NT2/D1 (cell line): ENCODE measurements around the gene VWA8.

Experiments used
- DNase-seq: peaks from one replicate; pipeline ENCODE4 v3.0.0-alpha.2; 2011; ENCODE audit warnings: low read depth, low spot score
- H3K27me3 ChIP-seq: 2 replicates; pipeline ENCODE4 v1.6.0; 2011; ENCODE audit warnings: mild to moderate bottlenecking; ENCODE audit not compliant: insufficient read length, insufficient read depth
- H3K36me3 ChIP-seq: 2 replicates; pipeline ENCODE4 v1.6.1; 2011; ENCODE audit warnings: mild to moderate bottlenecking, low read length, mixed read lengths; ENCODE audit not compliant: insufficient read depth, insufficient read length
- H3K4me1 ChIP-seq: 2 replicates; pipeline ENCODE4 v1.5.1; 2011; ENCODE audit not compliant: insufficient read depth, insufficient read length
- H3K4me3 ChIP-seq: 2 replicates; pipeline ENCODE4 v1.5.1; 2011; ENCODE audit warnings: low read depth; ENCODE audit not compliant: insufficient read length
- H3K9ac ChIP-seq: 2 replicates; pipeline ENCODE4 v1.6.0; 2011; ENCODE audit warnings: low read depth; ENCODE audit not compliant: insufficient read length
- H3K9me3 ChIP-seq: 2 replicates; pipeline ENCODE4 v1.5.1; 2011; ENCODE audit warnings: mild to moderate bottlenecking, low read length; ENCODE audit not compliant: insufficient read depth
- SUZ12 ChIP-seq: IDR thresholded peaks from 2 replicates; pipeline ENCODE4 v1.6.1; 2011; ENCODE audit not compliant: insufficient read length, insufficient read depth; ENCODE audit errors: extremely low read depth
- YY1 ChIP-seq: IDR thresholded peaks from 2 replicates; pipeline ENCODE4 v1.6.1; 2011; ENCODE audit not compliant: insufficient read length, insufficient read depth
- ZNF274 ChIP-seq: IDR thresholded peaks from 2 replicates; pipeline ENCODE4 v1.6.1; 2011; ENCODE audit warnings: mild to moderate bottlenecking, low read depth, low read length

The VWA8 gene

DNA sequence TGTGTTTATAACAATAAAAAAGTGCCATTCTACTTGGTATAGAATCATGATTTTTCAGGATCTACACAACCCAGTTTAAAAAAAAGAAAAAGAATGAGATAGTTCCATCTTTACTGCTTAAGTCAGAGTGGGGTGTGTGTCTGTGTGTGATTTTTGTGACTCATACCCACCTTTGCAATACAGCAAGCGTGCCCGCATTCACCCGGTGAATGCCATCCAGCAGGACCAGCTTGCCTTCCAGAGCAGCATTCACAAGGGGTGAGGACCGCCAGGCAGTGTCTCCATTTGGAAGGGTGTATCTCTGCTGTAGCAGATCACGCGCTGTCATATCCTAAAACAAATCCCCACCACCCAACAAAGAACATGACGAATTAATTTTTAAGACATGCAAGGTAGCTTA, 127.7 kb downstream of the VWA8 start:
- TF ChIP-seq ZNF274: no peak
- no peak for TF ChIP-seq YY1
- no peak for TF ChIP-seq SUZ12
- H3K27me3 ChIP-seq: no peaks in the 10 kb centered on the region
- H3K9me3 ChIP-seq: no peaks in the 10 kb centered on the region
- H3K9ac ChIP-seq: no peak overlapping the region
- peaks cover 3% of the 10 kb centered on the region for H3K36me3 ChIP-seq
- no peak for DNase-seq
- H3K4me1 ChIP-seq: no peaks in the 10 kb centered on the region
- no peak overlapping the region for H3K4me3 ChIP-seq

DNA sequence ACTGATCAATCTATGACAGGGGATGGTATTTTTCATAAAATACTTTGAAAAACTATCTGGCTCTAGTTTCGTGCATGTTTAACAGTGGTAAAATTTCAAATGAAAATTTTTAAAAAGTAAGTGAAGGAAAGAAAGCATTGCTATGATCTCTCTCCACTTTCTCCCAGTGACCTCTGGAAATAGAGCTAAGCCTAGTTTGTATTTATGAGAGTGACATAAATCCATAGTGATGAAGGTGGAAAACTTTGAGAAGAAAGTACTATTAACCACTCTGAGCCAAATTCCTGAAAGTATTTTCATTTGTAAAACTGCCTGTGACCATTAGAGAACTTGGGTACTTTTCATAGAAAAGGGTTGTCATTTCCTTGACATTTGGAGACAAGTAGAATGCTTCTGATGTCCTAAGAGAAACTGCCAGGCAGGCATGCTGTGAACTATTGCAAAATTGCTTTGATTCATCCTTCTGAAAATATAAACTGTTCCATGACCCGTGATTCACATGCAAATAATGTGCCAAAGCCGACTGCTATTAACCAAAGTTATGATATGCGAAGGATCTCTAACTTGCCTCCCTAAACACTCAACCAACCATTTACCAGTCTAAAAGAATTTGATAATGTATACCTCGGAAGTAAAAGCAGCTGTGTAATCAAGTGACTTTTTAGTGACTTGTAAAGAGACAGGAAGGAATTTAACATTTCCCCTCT, 133.2 kb downstream of the VWA8 start:
- Histone ChIP-seq H3K4me3 (no peak overlapping the region), H3K36me3 (no peaks in the 10 kb centered on the region), H3K27me3 (no peaks in the 10 kb centered on the region), H3K9me3 (no peaks in the 10 kb centered on the region), H3K9ac (no peak overlapping the region), H3K4me1 (no peaks in the 10 kb centered on the region)
- DNase-seq: no peak
- no peak for TF ChIP-seq ZNF274
- no peak for TF ChIP-seq YY1
- TF ChIP-seq SUZ12: no peak

DNA sequence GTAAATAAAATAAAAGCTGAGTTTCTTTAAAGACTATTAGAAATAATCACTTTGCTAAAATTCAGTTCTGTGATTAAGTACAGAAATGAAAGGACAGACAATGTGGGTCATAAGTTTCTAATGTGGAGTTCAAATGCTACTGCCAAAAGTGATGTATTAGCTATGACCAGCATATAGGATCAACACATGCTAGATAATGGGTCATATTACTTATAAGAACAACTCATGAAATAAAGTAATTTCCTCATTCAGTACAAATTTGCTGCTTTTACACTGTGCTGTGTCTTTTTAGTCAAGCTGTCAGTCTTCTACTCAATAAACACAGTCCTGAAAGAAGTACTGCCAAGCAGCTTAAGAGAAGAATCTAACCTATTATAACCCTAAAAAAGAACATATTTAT, 135.2 kb downstream of the VWA8 start:
- DNase-seq: no peak
- Histone ChIP-seq H3K9me3 (no peaks in the 10 kb centered on the region), H3K9ac (no peak overlapping the region), H3K36me3 (no peaks in the 10 kb centered on the region), H3K4me3 (no peak overlapping the region), H3K4me1 (no peaks in the 10 kb centered on the region), H3K27me3 (no peaks in the 10 kb centered on the region)
- TF ChIP-seq YY1: no peak

DNA sequence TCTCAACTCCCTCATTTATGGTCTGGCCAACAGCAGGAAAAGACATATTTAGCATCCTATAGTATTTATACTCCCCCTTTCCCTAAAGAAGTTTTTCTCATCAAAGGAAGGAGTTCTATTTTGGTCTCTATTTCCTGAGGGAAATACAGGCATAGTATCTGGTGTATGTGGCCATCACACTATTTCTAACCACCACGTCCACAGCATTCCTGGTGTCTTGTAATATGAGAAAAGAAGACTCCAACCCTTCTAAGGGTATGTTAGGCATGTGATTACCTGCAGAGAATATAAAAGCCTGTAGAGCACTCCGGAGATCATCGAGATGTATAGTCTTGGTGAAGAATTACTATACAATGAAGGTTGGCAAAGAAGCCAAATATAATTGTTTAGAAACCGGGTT, 137.4 kb downstream of the VWA8 start:
- no peak for TF ChIP-seq SUZ12
- no peak for TF ChIP-seq YY1
- no peak for TF ChIP-seq ZNF274
- H3K9ac ChIP-seq: no peak overlapping the region

DNA sequence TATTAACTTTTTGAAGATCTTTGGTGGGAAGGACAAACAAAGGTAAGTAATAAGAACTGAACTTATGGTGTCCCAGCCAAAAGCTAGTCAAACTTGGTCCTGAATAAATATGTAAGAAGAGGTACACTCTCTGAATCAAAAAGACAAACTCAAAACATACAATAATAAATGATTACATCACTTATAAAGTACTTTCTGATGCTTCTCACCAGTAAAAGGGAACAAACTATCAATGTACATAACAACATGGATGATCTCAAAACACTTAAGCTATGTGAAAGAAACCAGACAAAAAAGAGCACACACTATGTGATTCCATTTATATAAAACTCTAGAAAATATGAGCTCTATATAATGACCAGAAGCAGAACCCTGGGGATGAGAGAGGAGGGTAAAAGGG, 138.3 kb downstream of the VWA8 start:
- no peaks in the 10 kb centered on the region for H3K27me3 ChIP-seq
- H3K9ac ChIP-seq: no peak overlapping the region
- H3K36me3 ChIP-seq: peaks cover 14% of the 10 kb centered on the region
- H3K9me3 ChIP-seq: no peaks in the 10 kb centered on the region
- DNase-seq: no peak
- TF ChIP-seq ZNF274 (no peak), SUZ12 (no peak), YY1 (no peak)
- no peaks in the 10 kb centered on the region for H3K4me1 ChIP-seq
- no peak overlapping the region for H3K4me3 ChIP-seq

More for the DNA sequence above, 137.4 kb downstream of the VWA8 start:
- Histone ChIP-seq H3K4me1 (no peaks in the 10 kb centered on the region), H3K27me3 (no peaks in the 10 kb centered on the region), H3K36me3 (peaks cover 8% of the 10 kb centered on the region), H3K9me3 (no peaks in the 10 kb centered on the region), H3K4me3 (no peak overlapping the region)
- no peak for DNase-seq

DNA sequence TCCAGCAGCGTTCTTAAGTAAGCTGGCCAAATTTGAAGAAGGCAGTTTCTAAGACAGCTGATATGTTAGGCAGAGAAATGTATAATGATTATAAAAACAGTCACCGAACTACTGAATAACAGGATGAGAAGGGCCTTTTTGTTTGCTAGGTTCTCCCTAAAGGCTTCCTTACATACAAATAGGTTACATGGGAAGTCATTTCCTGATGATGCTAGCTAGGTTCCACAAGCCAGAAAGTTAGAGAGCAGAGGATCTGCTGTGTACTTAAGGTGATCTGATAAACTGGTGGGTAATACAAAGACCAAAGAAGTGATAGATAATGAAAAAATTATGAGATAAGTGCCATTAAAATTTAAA, 139.7 kb downstream of the VWA8 start:
- Histone ChIP-seq H3K9ac (no peak overlapping the region), H3K36me3 (peaks cover 17% of the 10 kb centered on the region), H3K9me3 (peaks cover 2% of the 10 kb centered on the region; the same call in 1 of the 2 replicates), H3K4me1 (no peaks in the 10 kb centered on the region), H3K27me3 (no peaks in the 10 kb centered on the region), H3K4me3 (no peak overlapping the region)
- TF ChIP-seq SUZ12: no peak
- no peak for TF ChIP-seq ZNF274
- TF ChIP-seq YY1: no peak
- no peak for DNase-seq

DNA sequence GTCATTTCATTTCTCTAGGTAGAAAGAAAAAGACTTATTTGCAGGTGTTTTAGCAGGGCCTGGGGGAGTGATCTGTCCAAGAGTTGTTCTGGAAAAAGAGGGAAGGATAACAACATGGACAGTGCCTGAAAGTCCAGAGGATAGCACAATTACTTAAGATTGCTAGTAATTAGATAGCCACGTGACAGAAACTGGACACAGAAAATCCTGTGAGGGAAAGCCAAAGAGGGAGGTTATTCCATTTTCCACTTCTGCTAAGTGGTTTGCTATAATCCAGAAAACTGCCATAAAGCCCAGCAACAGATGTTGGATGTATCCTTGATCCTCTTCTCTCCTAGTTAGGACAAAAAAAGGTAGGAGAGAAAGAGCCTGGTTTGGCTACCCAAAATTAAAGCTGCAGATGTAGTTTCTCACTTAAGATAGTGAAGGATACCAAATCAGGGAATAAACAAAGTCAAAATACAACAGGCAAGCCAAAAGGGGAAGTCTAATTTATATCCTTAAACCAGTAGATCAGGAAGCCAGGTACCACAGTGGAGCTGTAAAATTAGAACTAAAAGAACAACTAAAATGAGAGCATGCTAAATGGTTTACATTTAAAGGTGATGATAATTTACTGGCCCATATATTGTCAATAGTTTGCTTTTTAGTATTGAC, 140.2 kb downstream of the VWA8 start:
- DNase-seq: no peak
- H3K36me3 ChIP-seq: peaks cover 17% of the 10 kb centered on the region

More for the DNA sequence above, 140.2 kb downstream of the VWA8 start:
- Histone ChIP-seq H3K9me3 (peaks cover 7% of the 10 kb centered on the region), H3K4me3 (no peak overlapping the region), H3K4me1 (no peaks in the 10 kb centered on the region), H3K27me3 (no peaks in the 10 kb centered on the region), H3K9ac (no peak overlapping the region)
- no peak for TF ChIP-seq SUZ12
- TF ChIP-seq YY1: no peak
- no peak for TF ChIP-seq ZNF274
